ENCODE measurements around the gene MAPK7.
A peak's percentile ranks its signal among the peaks of the same experiment; 100 is the strongest.

Gene MAPK7

GRCh38 chr17:19381741-19382444, 3.6 kb downstream of the MAPK7 start:
- no peak for FAIRE-seq

GRCh38 chr17:19382531-19383444, 4.5 kb downstream of the MAPK7 start:
- FAIRE-seq = no peak

- no peak for FAIRE-seq
Observed at GRCh38 chr17:19383681-19384470, 5.6 kb downstream of the MAPK7 start.

- FAIRE-seq = no peak
Observed at GRCh38 chr17:19384723-19385391, 6.6 kb downstream of the MAPK7 start.

- FAIRE-seq = no peak
Observed at GRCh38 chr17:19385521-19385983, 7.3 kb downstream of the MAPK7 start.

GRCh38 chr17:19386051-19386929, 8.0 kb downstream of the MAPK7 start:
- FAIRE-seq = no peak

GRCh38 chr17:19386974-19387920, 8.9 kb downstream of the MAPK7 start, which contains the start of gene MFAP4:
Gene MFAP4 (minus strand): TSS chr17:19387190. CDS start chr17:19387155, 35 bp downstream.
- no peak for FAIRE-seq

GRCh38 chr17:19387921-19388521, 9.7 kb downstream of the MAPK7 start:
- no peak for FAIRE-seq

- no peak for FAIRE-seq
Observed at GRCh38 chr17:19388791-19389785, 10.8 kb downstream of the MAPK7 start.

GRCh38 chr17:19390951-19391350, 12.7 kb downstream of the MAPK7 start:
- no peak for FAIRE-seq

GRCh38 chr17:19391432-19391831, 13.1 kb downstream of the MAPK7 start:
- FAIRE-seq = no peak

GRCh38 chr17:19392303-19392702, 14.0 kb downstream of the MAPK7 start:
- no peak for FAIRE-seq

- FAIRE-seq = no peak
Observed at GRCh38 chr17:19397556-19398041, 19.3 kb downstream of the MAPK7 start.

- peak; percentile 10 for FAIRE-seq
Observed at GRCh38 chr17:19398301-19399181, 20.2 kb downstream of the MAPK7 start.

- no peak for FAIRE-seq
Observed at GRCh38 chr17:19399750-19400450, 21.6 kb downstream of the MAPK7 start.

GRCh38 chr17:19401321-19402010, 23.2 kb downstream of the MAPK7 start:
- no peak for FAIRE-seq

Measured in colon (tissue), 2 donors.